Adipocyte (in vitro differentiated cells): ENCODE data around the gene CAMK1D.
"Not testable (repeated sequence)": the region's sequence is repeated elsewhere in the genome, so short reads cannot be mapped to it uniquely, and the experiment has no call there.

Source experiments
- DNase-seq: peaks from one replicate; pipeline ENCODE4 v3.0.0-alpha.2; 2015; ENCODE audit warnings: low read depth
- H3K27me3 ChIP-seq: replicated peaks from 2 replicates; pipeline ENCODE4 v1.7.0; 2013; ENCODE audit warnings: mild to moderate bottlenecking, low read length, moderate library complexity; ENCODE audit not compliant: control insufficient read depth, insufficient read depth
- H3K36me3 ChIP-seq: 2 replicates; pipeline ENCODE4 v1.7.0; 2013; ENCODE audit warnings: low read length, mild to moderate bottlenecking, moderate library complexity; ENCODE audit not compliant: control insufficient read depth, insufficient read depth, severe bottlenecking
- H3K4me1 ChIP-seq: 2 replicates; pipeline ENCODE4 v1.7.0; 2013; ENCODE audit warnings: mild to moderate bottlenecking, low read length, moderate library complexity; ENCODE audit not compliant: control insufficient read depth, insufficient read depth
- H3K4me3 ChIP-seq: 2 replicates; pipeline ENCODE4 v1.7.0; 2013; ENCODE audit warnings: mild to moderate bottlenecking, low read length, moderate library complexity
- H3K9ac ChIP-seq: 2 replicates; pipeline ENCODE4 v1.7.0; 2013; ENCODE audit warnings: mild to moderate bottlenecking, low read length, moderate library complexity
- H3K9me3 ChIP-seq: 2 replicates; pipeline ENCODE4 v1.7.0; 2013; ENCODE audit warnings: mild to moderate bottlenecking, low read length, moderate library complexity; ENCODE audit not compliant: control insufficient read depth

The CAMK1D gene

GRCh38 chr10:12717981-12718707, 368.8 kb downstream of the CAMK1D start:
- Histone ChIP-seq H3K9ac (no peak overlapping the region), H3K27me3 (no peaks in the 10 kb centered on the region), H3K36me3 (no peaks in the 10 kb centered on the region), H3K4me1 (peaks cover 33% of the 10 kb centered on the region), H3K9me3 (no peaks in the 10 kb centered on the region), H3K4me3 (peak overlapping the region; percentile 25)
- DNase-seq = peak; percentile 31

GRCh38 chr10:12719365-12719764, 370.0 kb downstream of the CAMK1D start:
- H3K9ac ChIP-seq = no peak overlapping the region
- no peaks in the 10 kb centered on the region for H3K27me3 ChIP-seq
- H3K9me3 ChIP-seq = no peaks in the 10 kb centered on the region
- H3K4me3 ChIP-seq = no peak overlapping the region
- H3K36me3 ChIP-seq = no peaks in the 10 kb centered on the region
- peak; percentile 62 for DNase-seq
- H3K4me1 ChIP-seq = peaks cover 33% of the 10 kb centered on the region

- H3K9ac ChIP-seq = no peak overlapping the region
- H3K4me1 ChIP-seq = peaks cover 33% of the 10 kb centered on the region
- H3K27me3 ChIP-seq = no peaks in the 10 kb centered on the region
- peak; percentile 95 for DNase-seq
- no peaks in the 10 kb centered on the region for H3K36me3 ChIP-seq
- peak overlapping the region; percentile 38 for H3K4me3 ChIP-seq
- no peaks in the 10 kb centered on the region for H3K9me3 ChIP-seq
Measured at GRCh38 chr10:12720217-12720981, 371.1 kb downstream of the CAMK1D start.

GRCh38 chr10:12721334-12721733, 372.0 kb downstream of the CAMK1D start:
- H3K27me3 ChIP-seq = no peaks in the 10 kb centered on the region
- DNase-seq = no peak
- H3K9ac ChIP-seq = no peak overlapping the region
- no peaks in the 10 kb centered on the region for H3K9me3 ChIP-seq
- no peaks in the 10 kb centered on the region for H3K36me3 ChIP-seq
- H3K4me1 ChIP-seq = peaks cover 33% of the 10 kb centered on the region
- no peak overlapping the region for H3K4me3 ChIP-seq

- no peaks in the 10 kb centered on the region for H3K27me3 ChIP-seq
- no peak overlapping the region for H3K4me3 ChIP-seq
- H3K9me3 ChIP-seq = no peaks in the 10 kb centered on the region
- peaks cover 32% of the 10 kb centered on the region for H3K4me1 ChIP-seq
- DNase-seq = no peak
- no peak overlapping the region for H3K9ac ChIP-seq
- H3K36me3 ChIP-seq = no peaks in the 10 kb centered on the region
Measured at GRCh38 chr10:12723220-12723619, 373.9 kb downstream of the CAMK1D start.

- Histone ChIP-seq H3K4me3 (no peak overlapping the region), H3K4me1 (peaks cover 16% of the 10 kb centered on the region), H3K9ac (no peak overlapping the region), H3K9me3 (no peaks in the 10 kb centered on the region), H3K36me3 (no peaks in the 10 kb centered on the region), H3K27me3 (no peaks in the 10 kb centered on the region)
- no peak for DNase-seq
Measured at GRCh38 chr10:12724807-12725579, 375.6 kb downstream of the CAMK1D start.

- H3K27me3 ChIP-seq, H3K36me3 ChIP-seq, DNase-seq, H3K4me3 ChIP-seq, H3K9me3 ChIP-seq, H3K9ac ChIP-seq: not testable (repeated sequence)
- H3K4me1 ChIP-seq = peaks cover 16% of the 10 kb centered on the region
Measured at GRCh38 chr10:12725580-12725888, 376.2 kb downstream of the CAMK1D start.

- Histone ChIP-seq H3K4me1 (peaks cover 22% of the 10 kb centered on the region), H3K27me3 (no peaks in the 10 kb centered on the region), H3K9me3 (no peaks in the 10 kb centered on the region), H3K36me3 (no peaks in the 10 kb centered on the region), H3K9ac (no peak overlapping the region), H3K4me3 (no peak overlapping the region)
- DNase-seq = no peak
Measured at GRCh38 chr10:12726971-12727831, 377.9 kb downstream of the CAMK1D start.

- peaks cover 22% of the 10 kb centered on the region for H3K4me1 ChIP-seq
- no peaks in the 10 kb centered on the region for H3K27me3 ChIP-seq
- H3K9me3 ChIP-seq = no peaks in the 10 kb centered on the region
- H3K4me3 ChIP-seq = no peak overlapping the region
- H3K9ac ChIP-seq = no peak overlapping the region
- DNase-seq = no peak
- no peaks in the 10 kb centered on the region for H3K36me3 ChIP-seq
Measured at GRCh38 chr10:12727832-12728215, 378.5 kb downstream of the CAMK1D start.

GRCh38 chr10:12728494-12728893, 379.1 kb downstream of the CAMK1D start:
- Histone ChIP-seq H3K27me3 (no peaks in the 10 kb centered on the region), H3K36me3 (no peaks in the 10 kb centered on the region), H3K4me1 (peaks cover 22% of the 10 kb centered on the region), H3K9me3 (no peaks in the 10 kb centered on the region), H3K9ac (no peak overlapping the region), H3K4me3 (no peak overlapping the region)
- DNase-seq = no peak
